GM18873 (cell line): ENCODE measurements around the gene KLK1.

ENCODE experiments used
- ATAC-seq: cut with Tn5 transposase; IDR thresholded peaks from one replicate; pipeline ENCODE4 v1.9.1; 2021; ENCODE audit warnings: mild to moderate bottlenecking, moderate library complexity, moderate number of reproducible peaks; ENCODE audit not compliant: unreplicated experiment, low FRiP score

The KLK1 gene

DNA sequence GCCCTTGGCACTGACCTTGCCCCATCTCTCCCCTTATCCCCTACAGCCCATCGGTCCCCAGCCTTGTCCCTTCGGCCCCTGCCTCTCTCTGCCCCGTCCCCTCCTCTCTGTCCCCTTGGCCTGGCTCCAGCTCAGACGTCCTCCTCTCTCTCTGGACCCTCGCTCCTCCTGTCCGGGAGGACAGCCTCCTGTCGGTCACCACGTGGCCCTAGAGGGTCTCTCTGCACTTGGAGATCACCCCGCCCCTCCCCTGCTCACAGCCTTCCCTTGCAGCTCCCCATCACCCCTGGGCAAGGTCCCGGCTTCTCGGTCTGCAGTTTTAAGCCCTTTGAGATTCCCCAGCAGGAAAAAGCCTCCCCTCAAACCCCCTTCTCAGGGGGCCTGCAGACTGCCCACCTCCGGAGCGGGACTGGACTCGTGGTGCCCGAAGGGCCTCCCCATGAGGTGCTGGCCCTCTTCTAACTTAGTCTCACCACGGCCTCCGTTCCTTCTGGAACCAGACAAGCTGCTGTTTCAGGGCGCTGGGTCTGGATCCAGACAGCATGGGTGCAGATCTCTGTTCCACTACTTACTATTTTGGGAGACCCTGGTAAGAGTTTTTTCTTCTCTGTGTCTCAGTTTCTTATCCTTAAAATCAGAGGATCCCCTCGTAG is 13.1 kb upstream of the KLK1 start:
- no peak for ATAC-seq

DNA sequence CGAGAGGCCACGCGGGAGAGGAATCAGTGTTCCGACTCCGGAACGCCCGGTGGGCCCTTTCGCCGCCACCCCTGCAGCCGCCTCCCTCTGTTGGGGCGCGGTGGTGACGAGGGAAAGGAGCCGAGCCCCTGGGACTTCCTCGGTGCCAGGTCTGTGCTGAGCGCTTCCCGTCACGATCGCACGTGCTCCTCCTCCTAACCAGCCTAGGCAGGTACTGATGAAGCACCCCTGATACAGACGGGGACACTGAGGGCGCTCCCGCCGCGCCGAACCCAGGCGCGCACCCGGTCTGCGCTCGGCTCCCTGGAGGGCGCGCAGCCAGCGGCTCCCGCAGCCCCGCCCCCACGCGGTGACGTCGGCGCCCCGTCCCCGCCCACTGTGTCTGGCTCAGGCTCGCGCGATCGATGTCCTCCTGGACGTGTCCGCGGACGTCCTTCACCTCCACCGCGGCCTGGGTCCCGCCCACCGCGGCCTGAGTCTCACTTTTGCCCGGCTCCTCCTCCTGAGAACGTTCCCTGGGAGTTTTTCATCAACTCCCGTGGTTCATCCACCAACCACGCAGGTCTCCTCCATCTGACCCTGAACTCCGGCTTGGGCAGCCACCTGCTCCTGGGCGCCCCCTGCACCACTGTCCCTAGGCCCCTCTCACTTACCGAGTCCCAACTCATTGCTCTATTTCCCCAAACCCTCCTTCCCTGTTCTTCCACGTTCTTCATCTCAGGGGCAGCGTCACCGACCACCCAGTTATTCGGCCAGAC is 12.4 kb upstream of the KLK1 start:
- ATAC-seq, result no peak

DNA sequence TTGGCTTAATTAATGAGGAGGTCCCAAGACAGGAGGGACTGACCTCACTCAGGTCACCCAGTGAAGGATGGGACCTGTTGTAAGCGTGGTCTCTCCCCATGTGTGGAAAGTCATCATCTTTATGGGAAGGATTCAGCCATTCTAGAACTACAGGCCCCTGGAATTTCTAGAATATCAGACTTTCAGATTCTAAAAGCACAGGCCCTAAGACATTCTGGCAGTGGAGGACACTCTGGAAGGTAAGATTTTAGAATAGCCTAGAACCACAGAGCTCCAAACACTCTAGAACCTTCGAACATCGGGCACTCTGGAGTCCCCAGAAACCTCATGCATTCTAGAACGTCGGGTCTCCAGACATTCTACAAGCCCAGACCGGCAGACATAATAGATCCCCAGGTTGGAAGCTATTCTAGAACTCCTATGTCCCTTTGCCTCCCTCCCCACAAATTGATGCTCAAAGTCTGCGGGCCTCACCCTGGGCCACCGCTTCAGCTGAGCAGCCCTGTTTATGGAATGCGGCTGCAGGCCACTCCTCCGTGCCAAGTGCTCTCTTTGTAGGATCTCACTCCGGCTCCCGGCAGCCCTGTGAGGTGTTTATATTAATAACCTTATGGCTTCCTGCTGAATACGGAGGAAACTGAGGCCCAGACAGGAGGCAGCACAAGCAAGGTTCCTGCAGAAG is 11.7 kb upstream of the KLK1 start:
- no peak for ATAC-seq

DNA sequence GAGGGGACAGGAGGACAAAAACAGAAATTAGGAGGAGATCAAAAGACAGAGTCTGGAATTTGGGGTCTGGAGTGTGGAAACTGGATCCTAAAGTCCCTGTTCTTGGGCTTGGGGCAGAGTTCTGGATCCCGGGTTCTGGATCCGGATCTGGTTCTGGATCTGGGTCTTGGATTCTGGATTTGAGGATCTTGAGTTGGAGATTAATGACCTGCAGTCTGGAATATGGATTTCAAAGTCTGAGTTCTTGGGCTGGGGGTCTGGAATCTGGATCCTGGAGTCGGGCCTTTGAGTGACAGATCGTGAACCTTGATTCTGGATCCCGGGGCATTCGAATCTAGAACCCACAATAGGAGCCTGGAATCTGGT is 10.2 kb upstream of the KLK1 start:
- no peak for ATAC-seq

DNA sequence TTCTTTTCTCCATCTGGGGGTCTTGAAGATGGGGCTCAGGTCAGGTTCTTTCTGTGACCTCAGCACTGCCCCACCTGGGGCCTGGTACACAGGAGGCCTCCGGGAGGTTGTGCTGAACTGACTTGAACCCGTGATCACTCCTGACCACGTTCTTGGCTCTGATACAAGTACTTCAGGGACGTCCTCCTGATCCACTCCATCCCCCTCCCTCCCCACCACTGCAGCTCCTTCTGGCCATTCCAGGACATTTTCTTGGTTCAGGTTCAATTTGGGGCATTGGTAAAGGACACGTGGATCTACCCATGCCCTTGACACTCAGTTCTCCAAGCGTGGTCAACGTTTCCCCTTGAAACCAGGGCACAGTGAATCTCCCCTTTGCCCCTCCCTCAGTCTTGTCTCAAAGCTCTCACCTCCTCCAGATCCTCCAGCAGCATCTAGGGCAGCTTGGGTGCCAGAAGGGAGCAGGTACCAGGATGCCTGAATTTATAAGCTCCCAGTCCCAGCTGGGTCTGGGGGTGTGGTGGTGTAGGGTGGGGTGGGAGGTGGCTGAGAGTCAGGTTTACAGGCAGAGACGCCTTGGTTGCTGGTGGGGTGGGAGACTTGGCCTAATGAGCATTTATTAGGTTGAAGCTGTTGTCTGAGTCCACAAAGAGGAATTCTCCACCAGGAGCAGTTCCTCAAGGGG is 9.7 kb upstream of the KLK1 start, which contains the start of gene KLK15:
Gene KLK15 (minus strand): TSS at position 458 of the 685 bp plus-strand sequence. CDS start 2,082 bp downstream, outside the sequence.
- ATAC-seq, result no peak

DNA sequence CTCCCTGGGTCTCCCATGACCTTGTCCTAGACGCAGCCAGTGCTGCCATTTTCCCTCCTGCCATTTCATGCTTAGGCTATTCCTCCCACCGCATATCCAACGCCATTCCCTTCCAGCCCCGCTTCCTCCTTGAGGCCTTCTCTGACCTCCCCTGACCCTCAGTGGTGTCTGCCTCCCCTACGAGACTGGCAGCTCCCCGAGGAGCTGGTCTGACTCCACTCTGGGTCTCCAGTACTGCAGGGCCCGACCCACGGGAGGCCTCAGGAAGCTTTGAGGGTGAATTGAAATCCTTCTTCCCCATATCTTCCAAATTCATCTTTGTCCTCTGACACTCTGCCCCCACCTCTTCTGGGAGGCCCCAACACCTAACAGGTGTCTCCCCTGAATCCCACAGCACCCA is 9.1 kb upstream of the KLK1 start:
- ATAC-seq, result no peak

DNA sequence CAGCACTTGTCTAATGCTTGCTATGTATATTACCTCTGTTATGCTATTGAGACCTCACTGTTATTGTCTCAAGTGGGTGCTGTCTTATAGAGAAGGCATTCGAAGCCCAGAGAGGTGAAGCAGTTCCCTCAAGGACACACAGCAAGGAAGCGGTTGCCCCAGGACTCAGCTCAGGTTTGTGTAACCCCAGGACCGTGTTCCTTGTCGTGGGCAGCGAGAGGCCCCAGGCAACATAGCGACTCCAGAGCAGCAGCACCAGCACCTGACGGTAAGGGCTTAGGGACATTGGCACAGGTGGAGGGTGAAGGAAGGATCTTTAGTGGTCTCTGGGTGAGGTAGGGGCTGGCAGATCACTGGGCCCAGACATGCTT is 7.4 kb upstream of the KLK1 start:
- ATAC-seq, result no peak

DNA sequence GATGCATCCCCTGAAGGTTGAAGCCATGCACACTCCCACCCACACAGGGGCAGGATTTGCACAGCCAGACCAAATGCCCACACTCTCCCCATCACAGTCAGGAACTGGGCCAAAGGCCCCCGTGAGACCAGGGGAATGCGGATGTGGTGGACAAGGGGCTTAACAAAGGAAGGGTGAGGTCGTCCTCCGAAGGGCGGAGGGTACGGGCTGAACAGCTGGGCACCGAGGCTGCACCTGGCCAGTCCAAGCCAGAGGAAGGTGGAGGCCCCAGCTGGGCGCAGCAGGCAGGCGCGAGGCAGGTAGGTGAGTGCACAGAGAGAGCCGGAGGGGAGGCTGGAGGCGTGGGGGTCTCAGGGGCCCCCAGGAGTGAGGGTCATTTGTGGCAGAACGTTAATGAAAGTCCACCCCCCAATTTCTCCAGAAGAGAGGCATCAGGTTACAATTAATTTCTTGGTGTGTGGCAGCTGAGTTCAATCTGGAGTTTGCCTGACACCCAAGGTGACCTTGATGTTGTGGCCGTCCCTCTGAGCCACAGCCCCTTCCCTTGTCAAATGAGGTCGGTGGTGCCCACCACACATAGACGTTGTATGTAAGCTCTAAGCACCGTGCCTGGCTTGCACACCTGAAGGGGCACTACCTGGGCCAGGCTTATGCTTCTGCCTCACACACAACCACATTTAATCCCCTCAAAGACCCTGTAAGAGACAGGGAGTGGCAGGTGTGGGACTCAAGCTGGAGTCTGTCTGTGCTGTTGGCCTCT is 6.9 kb upstream of the KLK1 start:
- ATAC-seq, result no peak

DNA sequence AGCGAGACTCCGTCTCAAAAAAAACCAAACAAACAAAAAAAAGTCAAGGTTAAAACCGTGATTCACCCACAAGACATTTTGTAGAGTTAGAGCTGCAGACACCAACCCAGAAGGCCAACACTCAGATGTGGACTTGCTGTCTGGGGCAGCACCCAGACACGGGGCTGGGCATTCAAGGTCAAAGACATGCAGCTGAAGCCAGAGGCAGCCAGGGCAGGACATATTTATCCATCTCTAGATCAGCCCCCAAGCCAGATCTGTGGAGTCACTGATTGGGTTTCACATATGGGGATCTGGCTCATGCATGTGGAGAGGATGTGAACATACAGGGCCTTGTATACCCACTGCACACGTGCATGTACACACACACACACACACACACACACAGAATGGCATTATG is 6.2 kb upstream of the KLK1 start:
- no peak for ATAC-seq

DNA sequence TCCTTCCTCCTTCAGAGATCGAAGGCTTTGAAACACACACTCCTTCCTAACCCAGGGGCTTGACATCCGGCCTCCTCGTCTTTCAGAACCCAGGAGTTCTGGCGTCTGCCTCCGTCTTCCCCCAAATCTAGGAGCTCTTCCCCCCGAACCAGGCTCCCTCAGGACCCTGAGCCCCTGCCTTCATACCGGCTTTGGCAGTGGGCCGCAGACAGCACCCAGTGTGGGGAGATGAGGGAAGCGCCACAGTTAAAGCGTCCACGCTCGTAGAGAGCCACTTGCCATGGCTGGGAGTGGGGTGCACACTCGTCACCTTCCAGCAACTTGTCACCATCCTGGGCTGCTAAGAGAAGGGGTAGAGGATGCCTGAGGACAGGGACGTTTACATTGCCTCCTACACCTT is 3.9 kb upstream of the KLK1 start:
- ATAC-seq, result no peak

DNA sequence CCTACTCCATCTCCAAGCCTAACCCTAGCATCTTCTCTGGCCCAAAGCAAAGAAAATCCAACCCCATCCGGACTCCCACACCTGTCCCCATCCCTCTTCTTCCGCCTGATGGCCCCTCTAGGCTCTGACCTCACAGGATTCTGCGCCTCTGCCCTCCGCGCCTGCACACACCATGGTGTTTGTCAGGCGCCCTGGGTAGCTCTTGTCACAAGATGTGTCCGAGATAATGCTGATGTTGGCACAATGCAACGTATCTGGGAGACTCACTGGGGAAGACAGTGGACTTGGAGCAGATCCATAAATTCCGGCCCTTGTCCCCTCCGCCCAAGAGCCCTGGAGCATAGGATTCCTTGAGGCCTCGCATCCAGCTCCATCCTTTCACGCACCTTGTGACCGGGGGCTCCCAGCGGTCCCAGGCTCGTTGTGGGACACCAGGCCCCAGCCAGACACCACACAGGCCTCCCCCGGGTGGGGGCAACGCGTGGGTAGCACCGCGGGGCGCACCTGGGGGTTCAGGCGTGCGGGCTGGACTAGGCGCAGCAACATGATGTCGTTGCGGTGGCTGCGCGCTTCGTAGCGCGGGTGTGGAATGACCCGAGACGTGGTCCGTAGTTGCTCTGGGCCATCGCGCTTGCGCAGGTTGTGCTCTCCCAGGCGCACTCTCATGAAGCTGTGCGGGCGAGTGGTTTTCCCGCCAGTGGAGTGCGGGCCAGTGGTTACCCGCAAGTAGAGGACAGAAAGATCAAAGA is 3.1 kb upstream of the KLK1 start:
- ATAC-seq, result no peak

DNA sequence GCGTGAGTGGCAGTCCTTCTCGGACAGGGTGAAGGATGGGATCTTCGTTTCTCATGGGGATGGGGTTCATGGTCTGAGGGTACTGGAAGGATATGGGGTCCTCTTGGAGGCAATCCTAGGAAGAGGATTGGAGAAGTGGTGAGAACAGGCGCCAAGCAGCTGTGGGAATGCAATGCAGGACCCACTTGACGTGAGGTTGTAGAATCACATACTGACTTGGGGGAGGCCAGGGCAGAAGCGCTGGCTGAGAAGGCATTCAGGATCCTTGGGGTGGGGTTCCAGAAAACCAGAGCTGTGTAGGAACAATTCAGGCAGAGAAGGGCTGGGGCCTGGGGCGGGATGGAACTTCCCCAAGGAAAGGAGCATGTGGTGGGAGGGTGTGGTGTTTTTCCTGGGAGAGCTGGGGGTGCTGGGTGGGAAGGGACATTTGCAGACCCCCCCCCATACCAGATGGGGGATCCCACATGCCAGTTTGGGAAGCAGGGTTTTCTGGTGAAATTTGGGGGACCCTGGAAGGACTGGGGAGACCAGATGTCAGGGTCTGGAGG is 852 bp downstream of the KLK1 start:
- no peak for ATAC-seq

DNA sequence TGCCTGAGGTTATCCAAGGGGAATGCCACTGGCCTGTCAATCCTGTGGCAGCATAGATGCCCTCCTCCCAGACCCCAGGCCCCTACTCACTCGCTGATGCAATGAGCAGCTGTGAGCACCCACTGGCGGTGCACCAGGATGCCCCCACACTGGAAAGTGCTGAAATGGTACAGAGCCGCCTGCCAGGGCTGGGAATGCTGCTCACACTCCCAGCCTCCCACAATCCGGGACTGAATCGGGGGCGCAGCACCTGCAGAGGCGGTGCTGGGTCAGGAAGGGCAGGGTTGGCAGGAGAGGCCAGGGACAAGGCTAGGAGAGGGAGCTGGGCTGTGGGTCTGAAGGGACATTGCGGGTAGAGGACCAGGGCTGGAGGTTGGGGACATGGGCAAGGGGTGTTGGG is 2.0 kb downstream of the KLK1 start:
- no peak for ATAC-seq

DNA sequence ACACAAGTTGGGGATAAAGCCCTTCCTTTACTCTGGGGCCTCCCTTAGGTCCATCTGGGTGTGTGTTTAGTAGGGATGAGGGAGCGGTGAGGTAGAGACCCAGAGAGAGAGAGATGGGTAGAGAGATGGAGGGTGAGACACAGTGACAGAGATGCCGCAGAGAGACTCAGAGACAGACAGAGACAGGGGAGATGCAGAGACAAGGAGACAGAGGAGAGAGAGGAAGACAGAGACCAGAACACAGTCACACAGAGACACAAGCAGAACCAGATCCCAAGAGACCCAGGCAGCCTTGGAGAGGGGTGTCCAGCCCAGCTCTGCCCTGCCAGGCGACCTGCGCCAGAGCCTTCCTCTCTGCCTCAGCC is 2.4 kb downstream of the KLK1 start:
- ATAC-seq, result no peak

DNA sequence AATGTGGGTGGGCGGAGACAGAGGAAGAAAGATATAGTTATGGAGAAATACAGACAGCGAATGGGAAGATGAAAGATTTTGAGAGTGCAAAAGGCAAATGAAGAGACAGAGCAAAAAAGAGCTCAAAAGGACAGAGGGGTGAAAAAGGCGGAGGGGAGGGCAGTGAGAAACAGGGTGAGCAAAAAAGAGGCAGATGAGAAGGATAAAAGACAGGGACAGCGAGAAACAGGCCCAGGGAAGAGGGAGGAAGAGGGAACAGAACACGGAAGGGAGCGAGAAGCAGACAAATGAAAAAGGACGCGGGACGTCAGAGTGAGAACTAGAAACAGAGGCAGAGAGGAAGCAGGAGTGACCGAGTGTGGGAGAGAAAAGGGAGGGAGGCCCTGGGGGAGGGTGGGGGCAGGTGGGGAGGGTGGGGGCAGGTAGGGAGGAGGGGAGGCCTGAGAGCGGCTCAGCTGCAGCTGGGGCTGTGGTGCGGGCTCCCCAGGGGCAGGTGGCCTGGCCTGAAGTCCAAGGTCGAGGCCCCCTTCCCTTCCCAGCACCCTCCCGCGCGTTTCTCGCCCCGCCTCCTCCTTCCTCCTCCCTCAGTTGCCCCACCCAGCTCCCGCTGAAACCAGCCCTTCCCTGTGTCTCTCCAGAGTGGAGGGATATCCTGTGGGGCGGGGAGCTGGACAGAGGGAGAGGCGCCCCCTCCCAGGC is 2.9 kb downstream of the KLK1 start:
- no peak for ATAC-seq

DNA sequence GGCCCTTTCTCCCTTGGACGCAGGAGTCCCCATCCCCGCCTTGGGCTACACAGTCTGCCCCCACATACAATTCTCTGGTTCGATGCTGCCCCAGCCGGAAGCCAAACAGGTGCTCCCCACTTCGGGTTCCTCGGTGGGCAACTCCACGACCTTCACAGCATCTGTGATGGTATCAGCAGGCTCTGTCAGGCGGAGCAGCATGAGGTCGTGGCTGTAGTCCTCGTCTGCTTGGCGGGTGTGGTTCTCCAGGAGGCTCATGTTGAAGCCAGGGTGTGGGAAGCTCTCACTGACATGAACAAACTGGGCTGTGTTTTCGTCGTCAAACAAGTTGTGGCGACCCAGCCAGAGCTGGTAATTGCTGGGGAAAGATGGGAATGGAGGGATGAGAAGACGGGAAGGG is 3.5 kb downstream of the KLK1 start:
- no peak for ATAC-seq

DNA sequence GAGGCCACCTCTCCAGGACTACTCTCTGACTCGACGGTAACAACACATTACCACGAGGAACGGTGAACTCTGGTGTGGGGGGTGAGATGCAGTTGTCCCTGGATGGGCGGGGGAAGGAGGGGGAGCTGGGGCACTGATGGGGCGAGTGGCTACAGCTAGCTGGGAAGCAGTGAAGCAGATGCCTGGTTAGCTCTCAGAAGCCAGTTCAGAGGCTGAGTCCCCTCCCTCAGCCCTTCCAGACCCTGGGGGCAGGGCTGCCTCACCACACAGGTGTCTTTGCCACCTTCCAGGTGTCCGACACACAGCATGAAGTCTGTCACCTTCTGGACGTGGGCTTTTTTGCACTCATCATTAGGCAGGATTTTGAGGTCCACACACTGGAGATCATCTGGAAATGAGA is 4.0 kb downstream of the KLK1 start:
- no peak for ATAC-seq

DNA sequence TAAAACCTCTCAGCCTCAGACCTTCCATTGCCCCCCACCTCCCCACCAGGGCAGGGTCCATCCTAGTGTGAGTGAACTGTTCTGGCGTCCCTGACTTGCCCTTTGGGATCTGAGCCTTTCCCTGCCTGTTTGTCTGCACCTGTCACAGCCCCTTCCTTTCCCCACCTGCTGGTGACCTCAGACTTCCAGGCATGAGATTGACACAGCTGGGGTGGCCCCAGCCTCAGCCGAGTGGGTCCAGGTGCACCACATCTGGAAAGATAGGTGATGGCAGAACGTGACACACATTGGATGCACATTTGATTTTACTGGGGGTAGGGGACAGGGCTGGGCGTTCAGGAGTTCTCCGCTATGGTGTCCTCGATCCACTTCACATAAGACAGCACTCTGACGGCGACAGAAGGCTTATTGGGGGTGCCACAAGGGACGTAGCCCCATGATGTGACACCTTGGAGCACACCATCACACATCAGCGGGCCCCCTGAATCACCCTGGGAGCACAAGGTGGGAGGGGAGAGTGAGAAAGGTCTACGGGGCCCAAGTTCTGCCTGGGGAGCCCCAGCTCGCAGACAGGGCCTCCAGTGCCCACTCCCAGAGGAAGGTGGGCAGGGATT is 4.6 kb downstream of the KLK1 start:
- ATAC-seq, result no peak
